Hematopoietic multipotent progenitor cell treated with erythropoietin and hydrocortisone succinate and interleukin-3 and kit ligand, for 6 days (in vitro differentiated cells): Measurements from ENCODE around the gene MYADML2.
"Not testable (repeated sequence)": the region's sequence is repeated elsewhere in the genome, so short reads cannot be mapped to it uniquely, and the experiment has no call there.

Experiments used
- DNase-seq: peaks from one replicate; pipeline ENCODE4 v3.0.0-alpha.2; 2015

MYADML2 gene

GRCh38 chr17:81957691-81958432 is 10.8 kb upstream of the MYADML2 start:
- DNase-seq = no peak

- DNase-seq = no peak
Measured at GRCh38 chr17:81956607-81957589, 9.9 kb upstream of the MYADML2 start.

GRCh38 chr17:81955756-81956544 is 8.9 kb upstream of the MYADML2 start:
- DNase-seq = no peak

GRCh38 chr17:81955058-81955681 is 8.1 kb upstream of the MYADML2 start:
- no peak for DNase-seq

- DNase-seq = no peak
Measured at GRCh38 chr17:81954131-81955057, 7.4 kb upstream of the MYADML2 start.

- not testable (repeated sequence) for DNase-seq
Measured at GRCh38 chr17:81953443-81953842, 6.4 kb upstream of the MYADML2 start.

GRCh38 chr17:81952792-81953228 is 5.8 kb upstream of the MYADML2 start:
- DNase-seq = no peak

GRCh38 chr17:81951785-81952684 is 5.0 kb upstream of the MYADML2 start:
- DNase-seq = no peak

- DNase-seq = no peak
Measured at GRCh38 chr17:81950501-81950900, 3.5 kb upstream of the MYADML2 start.

GRCh38 chr17:81948635-81949378 is 1.8 kb upstream of the MYADML2 start:
- DNase-seq = no peak

- no peak for DNase-seq
Measured at GRCh38 chr17:81944858-81945257, 2.2 kb downstream of the MYADML2 start.

- no peak for DNase-seq
Measured at GRCh38 chr17:81942167-81942553, 4.9 kb downstream of the MYADML2 start.

GRCh38 chr17:81941484-81942166 is 5.4 kb downstream of the MYADML2 start:
- DNase-seq = no peak

- no peak for DNase-seq
Measured at GRCh38 chr17:81940538-81941483, 6.2 kb downstream of the MYADML2 start.

- DNase-seq = no peak
Measured at GRCh38 chr17:81939881-81940385, 7.1 kb downstream of the MYADML2 start.

- no peak for DNase-seq
Measured at GRCh38 chr17:81939218-81939617, 7.8 kb downstream of the MYADML2 start.

- no peak for DNase-seq
Measured at GRCh38 chr17:81935709-81936084, 11.3 kb downstream of the MYADML2 start.
